Measurements from ENCODE around the gene SLC15A3. TPM values are rescaled to one million over a fixed set of nuclear protein-coding genes. Genes with fewer than 3 reads are reported as not detected.

SLC15A3 gene
- total and polyA plus RNA-seq, 2 donors (not counting 1 experiment from before 2014, with no cell fraction given), result 10.5 to 29.9 TPM

DNA sequence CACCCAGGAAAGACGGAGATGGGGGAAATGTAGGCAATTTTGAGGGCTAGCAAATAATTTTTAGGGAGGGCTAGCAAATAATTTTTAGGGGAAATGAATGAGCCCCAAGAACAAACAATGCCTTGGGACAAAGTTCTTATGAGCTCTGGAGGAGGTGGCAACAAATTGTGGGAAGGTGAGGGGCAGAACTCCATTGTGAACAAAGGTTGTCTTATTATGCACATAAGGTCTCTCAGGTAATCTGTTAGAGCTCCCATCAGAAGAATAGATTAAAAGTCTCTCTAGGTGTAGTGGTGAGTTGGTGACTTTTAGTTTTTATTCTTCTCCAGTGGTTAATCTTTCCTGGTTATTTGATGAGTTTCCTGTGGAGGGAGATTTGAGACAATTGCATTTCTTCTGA, 43.2 kb downstream of the SLC15A3 start:
- no peaks in the 10 kb centered on the region for H3K9me3 ChIP-seq (ENCODE audit: control insufficient read depth, insufficient read depth, low read depth, low read length)
- H2AFZ ChIP-seq (ENCODE audit: low read length), result no peak overlapping the region
- H3K4me1 ChIP-seq (ENCODE audit: control insufficient read depth, extremely low read depth, insufficient read depth, low read length), result peaks cover 3% of the 10 kb centered on the region
- H3K36me3 ChIP-seq (ENCODE audit: control insufficient read depth, insufficient read depth, low read length), result no peaks in the 10 kb centered on the region
- H3K27ac ChIP-seq (ENCODE audit: insufficient read depth, low read length), result no peak overlapping the region
- no peaks in the 10 kb centered on the region for H4K20me1 ChIP-seq (ENCODE audit: control insufficient read depth, extremely low read depth, insufficient read depth, low read length)
- TF ChIP-seq, protein P1, sequence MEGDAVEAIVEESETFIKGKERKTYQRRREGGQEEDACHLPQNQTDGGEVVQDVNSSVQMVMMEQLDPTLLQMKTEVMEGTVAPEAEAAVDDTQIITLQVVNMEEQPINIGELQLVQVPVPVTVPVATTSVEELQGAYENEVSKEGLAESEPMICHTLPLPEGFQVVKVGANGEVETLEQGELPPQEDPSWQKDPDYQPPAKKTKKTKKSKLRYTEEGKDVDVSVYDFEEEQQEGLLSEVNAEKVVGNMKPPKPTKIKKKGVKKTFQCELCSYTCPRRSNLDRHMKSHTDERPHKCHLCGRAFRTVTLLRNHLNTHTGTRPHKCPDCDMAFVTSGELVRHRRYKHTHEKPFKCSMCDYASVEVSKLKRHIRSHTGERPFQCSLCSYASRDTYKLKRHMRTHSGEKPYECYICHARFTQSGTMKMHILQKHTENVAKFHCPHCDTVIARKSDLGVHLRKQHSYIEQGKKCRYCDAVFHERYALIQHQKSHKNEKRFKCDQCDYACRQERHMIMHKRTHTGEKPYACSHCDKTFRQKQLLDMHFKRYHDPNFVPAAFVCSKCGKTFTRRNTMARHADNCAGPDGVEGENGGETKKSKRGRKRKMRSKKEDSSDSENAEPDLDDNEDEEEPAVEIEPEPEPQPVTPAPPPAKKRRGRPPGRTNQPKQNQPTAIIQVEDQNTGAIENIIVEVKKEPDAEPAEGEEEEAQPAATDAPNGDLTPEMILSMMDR (conservative IDR thresholded peaks at IDR 0.05 in 1 of 2, IDR thresholded peaks at IDR 0.05 in 1 of 2; ENCODE audit: low read depth in 1 of 2, low read length in 2 of 2), result no peak
- no peak for TF ChIP-seq EZH2 (IDR thresholded peaks at IDR 0.05; ENCODE audit: low read length, missing control alignments)
- H3K27me3 ChIP-seq (ENCODE audit: control insufficient read depth, insufficient read depth, low read length), result peaks cover 14% of the 10 kb centered on the region
- no peak overlapping the region for H3K4me3 ChIP-seq (replicated peaks in 1 of 4; ENCODE audit: control extremely low read depth in 1 of 4, insufficient read depth in 1 of 4, low read depth in 3 of 4, low read length in 4 of 4)
- no peak overlapping the region for H3K4me2 ChIP-seq (ENCODE audit: extremely low read depth, insufficient read depth, low read length)
- H3K79me2 ChIP-seq (ENCODE audit: control insufficient read depth, insufficient read depth, low read length), result peaks cover 22% of the 10 kb centered on the region
- H3K9ac ChIP-seq (ENCODE audit: insufficient read depth, low read length), result no peak overlapping the region
- DNase-seq (ENCODE audit: low read depth in 2 of 2), result no peak

DNA sequence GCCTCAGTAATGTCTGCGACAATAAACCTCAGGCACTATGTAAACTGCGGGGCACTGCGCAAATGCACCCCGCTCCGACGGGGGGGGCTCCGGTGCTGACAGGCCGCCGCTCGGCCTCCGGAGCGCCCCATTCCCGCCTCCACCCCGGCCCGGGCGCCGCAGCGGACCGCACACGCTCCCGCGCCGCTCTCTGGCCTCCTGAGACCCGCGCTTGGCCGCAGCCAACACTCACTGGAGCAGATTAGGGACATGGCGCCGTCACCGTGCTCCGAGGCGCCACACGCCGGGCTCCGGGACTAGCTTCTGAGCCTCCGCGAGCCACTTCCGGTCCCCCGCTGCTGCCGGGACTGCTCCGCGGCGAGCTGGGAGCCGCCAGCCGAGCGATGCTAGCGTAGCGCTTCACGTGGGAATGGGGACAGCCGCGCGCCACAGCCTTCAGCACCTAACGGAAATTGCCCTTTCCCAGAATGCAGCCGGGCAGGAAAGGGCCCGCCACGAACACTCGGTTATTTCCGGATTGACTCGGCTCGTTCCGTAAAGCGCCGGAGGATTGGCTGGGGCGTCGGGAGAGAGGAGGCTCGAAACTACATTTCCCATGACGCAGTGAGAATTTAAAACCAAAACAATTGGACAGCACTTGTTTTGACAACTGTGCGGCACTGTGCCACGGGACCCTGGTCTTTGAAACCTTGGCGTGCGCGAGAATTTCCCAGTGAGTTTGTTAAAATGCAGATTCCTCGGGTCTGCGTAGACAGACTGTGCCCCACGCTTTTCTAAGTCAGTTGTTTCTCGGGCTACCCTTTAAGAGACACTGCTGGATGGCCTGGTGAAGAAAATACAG, 45.6 kb downstream of the SLC15A3 start, which contains the start of gene PRPF19:
PRPF19 (minus strand) TSS at position 454 of the 841 bp plus-strand sequence; CDS start at position 251, 203 bp downstream.
- peaks cover 8% of the 10 kb centered on the region for H3K27me3 ChIP-seq (ENCODE audit: control insufficient read depth, insufficient read depth, low read length)
- H3K9ac ChIP-seq (ENCODE audit: insufficient read depth, low read length), result peak within 1 kb of the TSS; percentile 92
- H3K4me2 ChIP-seq (ENCODE audit: extremely low read depth, insufficient read depth, low read length), result peak within 1 kb of the TSS; percentile 81
- H2AFZ ChIP-seq (ENCODE audit: low read length), result peak within 1 kb of the TSS; percentile 84
- DNase-seq (ENCODE audit: low read depth in 2 of 2), result peak; percentile 91 to 93
- H3K4me3 ChIP-seq (replicated peaks in 1 of 4; ENCODE audit: control extremely low read depth in 1 of 4, insufficient read depth in 1 of 4, low read depth in 3 of 4, low read length in 4 of 4), result peak within 1 kb of the TSS; percentile 85 to 97 (median 96)
- peaks cover 3% of the 10 kb centered on the region for H3K4me1 ChIP-seq (ENCODE audit: control insufficient read depth, extremely low read depth, insufficient read depth, low read length)
- H3K79me2 ChIP-seq (ENCODE audit: control insufficient read depth, insufficient read depth, low read length), result peaks cover 32% of the 10 kb centered on the region
- peaks cover 2% of the 10 kb centered on the region for H3K36me3 ChIP-seq (ENCODE audit: control insufficient read depth, insufficient read depth, low read length)
- H4K20me1 ChIP-seq (ENCODE audit: control insufficient read depth, extremely low read depth, insufficient read depth, low read length), result no peaks in the 10 kb centered on the region
- no peak for TF ChIP-seq EZH2 (IDR thresholded peaks at IDR 0.05; ENCODE audit: low read length, missing control alignments)
- TF ChIP-seq, protein P1 (conservative IDR thresholded peaks at IDR 0.05 in 1 of 2, IDR thresholded peaks at IDR 0.05 in 1 of 2; ENCODE audit: low read depth in 1 of 2, low read length in 2 of 2), result no peak
- no peaks in the 10 kb centered on the region for H3K9me3 ChIP-seq (ENCODE audit: control insufficient read depth, insufficient read depth, low read depth, low read length)
- H3K27ac ChIP-seq (ENCODE audit: insufficient read depth, low read length), result peak within 1 kb of the TSS; percentile 87

DNA sequence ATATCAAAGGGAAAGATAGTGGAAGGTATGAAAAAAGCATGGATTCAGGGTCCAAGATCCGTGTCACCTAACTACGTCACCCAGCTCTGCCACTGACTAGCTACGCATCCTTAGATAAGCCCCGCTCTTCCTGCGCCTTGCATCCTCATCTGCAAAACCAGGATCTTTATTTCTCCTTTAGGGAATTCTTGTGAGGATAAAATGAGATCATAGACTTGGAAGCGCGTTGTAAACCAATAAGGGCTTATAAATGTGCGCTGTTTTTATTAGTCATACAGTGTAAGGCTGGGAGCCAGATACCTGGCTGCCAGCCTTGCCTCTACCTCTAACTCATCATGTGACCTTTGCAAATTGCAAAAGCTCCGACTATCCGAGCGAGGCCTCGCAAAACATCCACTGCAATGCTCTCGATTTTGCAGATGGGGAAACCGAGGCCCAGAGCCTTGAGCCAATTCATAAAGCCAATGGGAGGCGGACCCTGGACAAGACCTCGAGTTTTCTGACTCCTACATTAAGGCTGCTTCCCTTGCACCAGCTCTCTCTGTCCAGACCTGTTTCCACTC, 46.3 kb downstream of the SLC15A3 start:
- Histone ChIP-seq H4K20me1 (ENCODE audit: control insufficient read depth, extremely low read depth, insufficient read depth, low read length) (no peaks in the 10 kb centered on the region), H2AFZ (ENCODE audit: low read length) (peak overlapping the region; percentile 29), H3K4me2 (ENCODE audit: extremely low read depth, insufficient read depth, low read length) (peak overlapping the region; percentile 71), H3K27ac (ENCODE audit: insufficient read depth, low read length) (peak overlapping the region; percentile 87), H3K36me3 (ENCODE audit: control insufficient read depth, insufficient read depth, low read length) (peaks cover 2% of the 10 kb centered on the region), H3K9me3 (ENCODE audit: control insufficient read depth, insufficient read depth, low read depth, low read length) (no peaks in the 10 kb centered on the region), H3K4me3 (replicated peaks in 1 of 4; ENCODE audit: control extremely low read depth in 1 of 4, insufficient read depth in 1 of 4, low read depth in 3 of 4, low read length in 4 of 4) (peak overlapping the region; percentile 85 to 97 (median 96)), H3K4me1 (ENCODE audit: control insufficient read depth, extremely low read depth, insufficient read depth, low read length) (peaks cover 3% of the 10 kb centered on the region), H3K27me3 (ENCODE audit: control insufficient read depth, insufficient read depth, low read length) (peaks cover 4% of the 10 kb centered on the region), H3K9ac (ENCODE audit: insufficient read depth, low read length) (peak overlapping the region; percentile 92), H3K79me2 (ENCODE audit: control insufficient read depth, insufficient read depth, low read length) (peaks cover 32% of the 10 kb centered on the region)
- no peak for TF ChIP-seq EZH2 (IDR thresholded peaks at IDR 0.05; ENCODE audit: low read length, missing control alignments)
- TF ChIP-seq, protein P1 (conservative IDR thresholded peaks at IDR 0.05 in 1 of 2, IDR thresholded peaks at IDR 0.05 in 1 of 2; ENCODE audit: low read depth in 1 of 2, low read length in 2 of 2), result no peak
- DNase-seq (ENCODE audit: low read depth in 2 of 2), result peak; percentile 33 to 75
